DMS 273 treated with DMSO at 0.1 percent for 48 hours (cell line): ENCODE data around the gene LRRC8C.

ENCODE experiments used
- DNase-seq: peaks from one replicate; lab custom pipeline; 2025; lab: John Stamatoyannopoulos, UW

LRRC8C gene

GRCh38 chr1:89733748-89734147, 100.8 kb downstream of the LRRC8C start:
- peak; percentile 29 for DNase-seq

- DNase-seq, result no peak
Measured at GRCh38 chr1:89734442-89734841, 101.5 kb downstream of the LRRC8C start.

GRCh38 chr1:89735479-89735878, 102.6 kb downstream of the LRRC8C start:
- no peak for DNase-seq

- DNase-seq, result no peak
Measured at GRCh38 chr1:89736937-89737733, 104.2 kb downstream of the LRRC8C start.

- DNase-seq, result no peak
Measured at GRCh38 chr1:89737985-89738510, 105.1 kb downstream of the LRRC8C start.

GRCh38 chr1:89739013-89739843, 106.3 kb downstream of the LRRC8C start:
- DNase-seq, result no peak

GRCh38 chr1:89739844-89740216, 106.9 kb downstream of the LRRC8C start:
- DNase-seq, result no peak

GRCh38 chr1:89743788-89744187, 110.9 kb downstream of the LRRC8C start:
- no peak for DNase-seq

- no peak for DNase-seq
Measured at GRCh38 chr1:89746424-89747149, 113.7 kb downstream of the LRRC8C start.

GRCh38 chr1:89753761-89754160, 120.8 kb downstream of the LRRC8C start:
- DNase-seq, result no peak

GRCh38 chr1:89754518-89754917, 121.6 kb downstream of the LRRC8C start:
- DNase-seq, result no peak

- no peak for DNase-seq
Measured at GRCh38 chr1:89755591-89755990, 122.7 kb downstream of the LRRC8C start.

GRCh38 chr1:89757532-89757931, 124.6 kb downstream of the LRRC8C start:
- DNase-seq, result no peak

GRCh38 chr1:89758156-89758555, 125.2 kb downstream of the LRRC8C start:
- DNase-seq, result no peak

- no peak for DNase-seq
Measured at GRCh38 chr1:89759036-89759435, 126.1 kb downstream of the LRRC8C start.

GRCh38 chr1:89760496-89760895, 127.6 kb downstream of the LRRC8C start:
- no peak for DNase-seq

- DNase-seq, result no peak
Measured at GRCh38 chr1:89761338-89761737, 128.4 kb downstream of the LRRC8C start.

GRCh38 chr1:89761901-89762300, 129.0 kb downstream of the LRRC8C start:
- no peak for DNase-seq

GRCh38 chr1:89762386-89762778, 129.5 kb downstream of the LRRC8C start:
- DNase-seq, result no peak

- peak; percentile 52 for DNase-seq
Measured at GRCh38 chr1:89762779-89763648, 130.1 kb downstream of the LRRC8C start.

GRCh38 chr1:89763649-89763986, 130.7 kb downstream of the LRRC8C start:
- no peak for DNase-seq
